ENCODE data around the gene GLRA1.
"Not testable (repeated sequence)": the region's sequence is repeated elsewhere in the genome, so short reads cannot be mapped to it uniquely, and the experiment has no call there.

The GLRA1 gene

DNA sequence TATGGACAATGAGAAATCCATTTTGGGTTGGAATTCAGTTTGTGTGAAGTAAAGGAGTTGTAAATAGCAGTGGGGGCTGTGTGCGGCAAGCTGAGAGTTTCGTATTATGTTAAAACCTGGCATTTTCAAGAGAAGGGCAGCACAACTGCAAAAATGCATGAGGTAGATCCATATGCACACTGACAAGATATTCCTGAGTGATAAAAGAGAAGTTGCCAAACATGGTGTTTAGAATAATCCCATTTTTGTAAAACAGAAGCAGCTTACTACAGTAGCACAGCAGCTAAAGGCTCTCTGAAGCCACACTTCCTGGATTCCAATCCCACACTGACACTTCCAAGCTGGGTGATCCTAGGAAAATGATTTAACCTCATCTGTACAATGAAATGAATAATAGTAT lies 11.2 kb downstream of the GLRA1 start:
- DNase-seq, result no peak

DNA sequence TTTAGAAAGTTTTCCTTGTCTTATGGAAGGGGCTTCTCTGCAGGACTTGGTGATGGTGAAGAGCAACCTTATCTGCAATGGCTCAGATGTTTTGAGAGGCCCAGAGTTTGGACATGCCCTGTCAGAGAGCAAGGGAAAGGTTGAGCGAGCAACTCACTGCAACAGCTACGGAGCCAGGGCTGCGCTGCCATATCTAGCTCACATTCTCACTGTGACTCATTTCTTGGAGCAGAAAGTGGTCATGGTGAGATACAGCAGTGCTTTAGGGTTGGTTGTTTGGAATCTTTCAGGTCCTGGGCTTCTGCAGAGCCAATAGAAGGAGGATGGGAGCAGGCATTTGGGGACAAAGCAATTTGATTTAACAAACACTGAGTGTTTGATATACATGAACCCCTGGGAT lies 12.3 kb downstream of the GLRA1 start:
- no peak for DNase-seq

DNA sequence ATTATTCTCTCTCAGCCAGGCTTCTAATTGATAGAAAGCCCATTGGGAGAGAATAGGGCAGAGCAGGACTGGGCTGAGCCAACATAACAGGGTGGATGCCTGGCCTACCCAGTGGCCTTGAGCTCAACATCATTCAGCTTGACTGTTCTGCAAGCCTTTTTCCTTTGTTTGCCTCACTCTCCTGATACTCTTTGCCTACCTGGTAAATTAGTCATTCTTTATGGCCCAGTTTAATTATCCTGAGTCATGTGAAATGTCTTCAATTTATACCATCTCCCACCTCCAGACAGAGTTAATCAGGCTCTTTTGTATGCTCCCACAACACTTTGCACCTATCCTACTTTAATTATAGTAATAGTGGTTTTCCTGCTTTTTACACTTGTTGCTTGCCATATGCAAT lies 13.6 kb downstream of the GLRA1 start:
- no peak for DNase-seq

DNA sequence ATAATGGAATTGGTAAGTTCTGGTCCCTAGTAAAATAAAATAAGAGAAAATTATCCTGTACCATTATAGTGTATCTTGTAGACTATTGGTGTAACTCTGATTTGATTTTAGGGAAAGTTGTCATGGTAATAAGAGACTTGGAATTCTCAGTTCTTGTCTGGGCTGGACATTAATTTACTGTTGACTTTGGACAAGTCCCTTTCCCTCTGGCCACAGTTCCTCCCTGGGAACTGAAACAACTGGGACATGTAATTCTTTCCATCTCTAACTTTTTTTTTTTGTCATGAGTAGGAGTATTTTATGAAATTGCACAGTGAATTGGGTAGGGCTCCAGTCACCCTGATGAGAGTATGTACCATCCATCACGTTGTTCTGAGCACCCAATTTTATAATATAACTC lies 15.0 kb downstream of the GLRA1 start:
- no peak for DNase-seq

DNA sequence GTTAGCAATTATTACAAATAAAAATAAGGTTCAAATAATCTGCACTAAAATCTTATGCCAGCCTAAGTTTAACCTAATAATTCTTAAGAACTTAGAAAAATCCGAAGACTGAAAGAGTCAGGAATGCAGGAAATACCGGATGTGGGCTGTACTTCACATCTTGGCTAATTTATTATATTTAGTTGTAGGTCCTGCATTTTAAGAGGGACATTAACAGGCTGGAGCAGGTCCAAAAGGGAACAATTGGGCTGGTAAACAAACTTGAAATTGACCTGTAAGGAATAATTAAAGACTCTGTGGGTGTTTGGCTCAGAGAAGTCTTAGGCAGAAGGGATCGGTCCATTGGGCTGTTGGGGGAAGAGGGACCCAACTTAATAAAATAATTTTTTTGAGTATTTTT lies 18.4 kb downstream of the GLRA1 start:
- no peak for DNase-seq

GRCh38 chr5:151905557-151905961 lies 19.1 kb downstream of the GLRA1 start:
- DNase-seq, result no peak

- DNase-seq, result no peak
Observed at GRCh38 chr5:151904909-151905308, 19.7 kb downstream of the GLRA1 start.

- no peak for DNase-seq
Observed at GRCh38 chr5:151904127-151904526, 20.5 kb downstream of the GLRA1 start.

DNA sequence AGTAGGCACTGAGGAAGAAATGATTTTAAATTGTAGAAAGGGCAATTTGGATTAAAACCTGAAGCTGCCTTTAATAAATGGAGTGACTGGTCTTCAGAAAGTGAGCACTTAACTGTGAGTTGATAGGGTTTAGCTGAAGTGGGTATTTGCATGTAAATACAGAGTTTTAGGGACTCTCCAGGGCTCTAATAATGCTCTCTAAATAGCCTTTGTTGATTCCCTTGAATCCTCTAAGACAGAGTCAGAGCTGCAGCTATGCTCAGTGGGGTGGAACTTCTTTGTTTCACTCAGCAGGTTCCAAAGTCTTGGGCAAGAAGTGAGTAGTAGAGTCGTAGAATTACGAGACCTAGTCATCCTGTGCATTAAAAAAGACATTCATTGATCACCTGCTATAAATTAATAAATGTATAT lies 21.4 kb downstream of the GLRA1 start:
- no peak for DNase-seq

DNA sequence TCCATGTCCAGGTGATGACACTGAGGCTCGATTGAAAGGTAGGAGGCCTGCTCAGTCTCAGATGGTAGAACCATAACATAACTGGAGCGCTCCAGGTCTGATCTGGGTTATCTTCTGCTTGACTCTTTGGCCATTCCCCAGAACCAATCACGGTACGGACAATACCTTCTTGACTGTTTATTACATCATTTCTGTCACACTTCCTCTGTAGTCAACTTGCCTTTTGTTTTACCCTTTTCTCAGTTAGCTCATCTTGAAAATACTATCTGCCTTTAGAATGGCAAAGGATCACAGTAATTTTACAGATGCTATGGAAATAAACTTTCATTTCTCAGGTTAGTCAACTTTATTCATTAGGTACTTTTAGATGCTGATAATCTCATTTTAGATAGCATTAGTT lies 22.4 kb downstream of the GLRA1 start:
- DNase-seq, result no peak

DNA sequence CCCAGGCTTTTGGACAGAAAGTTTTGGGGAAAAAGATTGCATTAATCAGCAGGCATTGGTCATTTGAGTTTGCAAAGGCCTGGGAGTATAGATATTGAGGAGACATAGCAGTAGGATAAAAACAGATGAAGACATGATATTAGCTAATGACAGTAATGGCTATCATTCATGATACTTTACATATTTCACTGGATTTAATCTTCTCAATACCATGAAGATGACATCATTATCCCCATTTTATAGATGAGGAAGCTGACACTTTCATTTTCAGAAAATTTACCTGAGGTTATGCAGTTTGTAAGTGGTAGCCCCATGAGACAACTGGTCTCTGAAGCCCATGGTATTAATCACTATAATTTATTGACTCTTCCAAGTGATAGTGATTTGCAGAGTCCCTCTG lies 23.0 kb downstream of the GLRA1 start:
- DNase-seq, result no peak

- DNase-seq, result no peak
Observed at GRCh38 chr5:151900891-151901290, 23.8 kb downstream of the GLRA1 start.

DNA sequence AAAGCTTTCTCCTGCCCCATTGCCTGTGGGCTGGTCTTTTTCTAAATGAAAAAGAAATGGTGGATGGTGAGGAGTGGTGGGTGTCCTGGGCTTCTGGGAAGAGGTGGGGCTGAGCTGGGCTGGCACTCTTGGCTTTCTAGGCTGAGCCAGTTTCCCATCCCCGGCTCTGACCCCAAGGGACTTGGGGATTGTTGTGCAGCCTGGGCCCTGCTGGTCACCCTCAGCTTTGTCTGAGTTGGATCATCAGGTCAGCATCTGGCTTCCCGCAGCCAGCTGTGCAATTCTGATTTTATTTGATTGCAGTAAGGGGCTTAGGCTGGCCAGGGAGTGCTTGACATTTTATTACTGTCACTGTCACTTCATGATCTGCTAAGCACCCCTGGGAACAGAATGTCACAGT lies 25.3 kb downstream of the GLRA1 start:
- DNase-seq, result no peak

DNA sequence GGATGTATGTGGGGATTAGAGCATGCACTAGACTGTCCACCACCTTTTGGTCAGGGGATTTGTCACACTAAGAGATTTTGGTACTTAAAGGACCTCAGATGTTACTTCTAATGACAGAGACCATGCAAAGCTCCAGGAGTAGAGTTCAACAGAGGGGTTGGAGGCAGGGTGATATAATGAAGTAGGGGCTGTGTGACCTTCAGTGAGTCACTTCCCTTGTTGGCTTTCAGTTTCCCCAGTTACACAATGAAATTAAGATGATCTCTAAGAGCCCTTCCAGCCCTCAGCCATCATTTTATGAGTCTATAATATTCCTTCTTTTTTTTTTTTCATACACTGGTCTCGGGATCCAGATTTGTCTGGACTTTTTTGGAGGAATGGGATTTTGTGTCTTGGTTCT lies 26.8 kb downstream of the GLRA1 start:
- DNase-seq, result no peak

- no peak for DNase-seq
Observed at GRCh38 chr5:151897020-151897552, 27.6 kb downstream of the GLRA1 start.

GRCh38 chr5:151896031-151896691 lies 28.5 kb downstream of the GLRA1 start:
- no peak for DNase-seq

DNA sequence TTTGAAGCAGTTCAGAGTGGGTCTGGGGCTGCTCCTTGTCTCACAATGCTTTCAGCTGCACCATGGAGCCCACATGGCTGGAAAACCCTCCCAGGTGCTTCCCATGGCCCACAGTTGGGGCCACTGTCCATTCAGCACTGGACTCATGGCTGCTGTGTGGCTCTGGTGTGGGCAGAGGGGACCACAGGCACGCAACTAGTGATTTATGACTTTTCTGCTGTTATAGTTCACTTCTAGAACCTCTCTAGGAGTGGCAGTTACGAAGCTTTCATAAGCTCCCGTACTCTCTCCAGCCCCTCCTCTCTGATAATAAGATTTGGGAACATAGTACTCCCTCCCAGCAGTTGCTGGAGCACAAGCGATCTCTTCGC lies 29.0 kb downstream of the GLRA1 start:
- no peak for DNase-seq

DNA sequence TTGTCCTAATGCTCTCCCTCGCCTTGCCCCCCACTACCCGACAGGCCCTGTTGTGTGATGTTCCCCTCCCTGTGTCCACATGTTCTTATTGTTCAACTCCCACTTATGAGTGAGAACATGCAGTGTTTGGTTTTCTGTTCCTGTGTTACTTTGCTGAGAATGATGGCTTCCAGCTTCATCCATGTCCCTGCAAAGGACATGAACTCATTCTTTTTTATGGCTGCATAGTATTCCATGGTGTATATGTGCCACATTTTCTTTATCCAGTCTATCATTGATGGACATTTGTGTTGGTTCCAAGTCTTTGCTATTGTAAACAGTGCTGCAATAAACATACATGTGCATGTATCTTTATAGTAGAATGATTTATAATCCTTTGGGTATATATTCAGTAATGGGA lies 31.2 kb downstream of the GLRA1 start:
- DNase-seq, result not testable (repeated sequence)

DNA sequence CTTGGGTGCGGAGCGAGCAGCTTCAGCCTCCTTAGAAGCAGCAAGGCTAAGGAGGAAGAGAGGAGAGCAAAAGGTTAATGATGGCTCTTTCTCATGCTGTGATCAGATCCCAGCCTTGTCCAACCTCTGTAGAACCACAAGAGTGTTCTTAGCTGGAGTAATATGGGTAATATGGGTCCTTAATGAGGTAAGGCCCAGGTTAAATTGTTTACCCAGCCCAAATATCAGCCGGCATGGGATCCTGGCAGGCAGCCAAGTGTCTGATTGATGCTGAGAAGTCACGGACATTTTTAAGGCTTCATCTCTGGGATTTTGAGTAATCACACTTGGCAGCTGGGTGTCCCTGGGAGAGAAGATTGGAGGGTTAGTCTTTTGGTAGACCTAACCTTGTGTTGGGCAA lies 32.3 kb downstream of the GLRA1 start:
- DNase-seq, result no peak

DNA sequence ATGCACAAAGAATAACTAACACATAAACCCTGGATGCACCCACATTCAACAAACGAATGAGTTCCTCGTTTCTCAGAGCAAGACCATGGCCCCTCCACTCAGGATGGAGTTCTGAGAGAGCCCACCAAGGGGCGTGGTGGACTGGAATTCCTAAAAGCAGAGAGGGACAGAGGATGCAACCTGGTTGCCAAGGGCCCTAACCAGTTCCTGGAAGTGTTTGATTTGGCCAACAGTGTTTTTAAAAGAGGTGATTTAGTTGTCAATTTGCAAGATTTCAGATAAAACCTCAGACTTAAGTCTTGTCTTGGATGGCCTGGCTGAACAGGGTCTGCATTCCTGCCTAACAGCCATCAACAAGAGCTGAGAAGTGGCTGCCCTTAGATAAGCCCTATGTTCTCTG lies 34.4 kb downstream of the GLRA1 start:
- DNase-seq, result no peak

GRCh38 chr5:151889614-151890013 lies 35.0 kb downstream of the GLRA1 start:
- no peak for DNase-seq

GRCh38 chr5:151886546-151887275 lies 37.9 kb downstream of the GLRA1 start:
- DNase-seq, result no peak

GRCh38 chr5:151885138-151885908 lies 39.3 kb downstream of the GLRA1 start:
- no peak for DNase-seq

Measured in GDM1 (cell line).